ENCODE results near the gene IL1R2.

- TF ChIP-seq CTCF (IDR thresholded peaks at IDR 0.05), result no peak
- no peak for TF ChIP-seq POLR2A (IDR thresholded peaks at IDR 0.05)
These were observed 17.8 kb downstream of the IL1R2 start for GRCh38 chr2:102009557-102009956.

Data from prostate gland (tissue), 2 donors.